Glutamatergic neuron (in vitro differentiated cells): ENCODE measurements around the gene C16orf96. TPM values are rescaled to one million over a fixed set of nuclear protein-coding genes. Genes with fewer than 3 reads are reported as not detected.

Source experiments
- DNase-seq: peaks from one replicate; pipeline ENCODE4 v3.0.0; 2022
- H3K27ac Mint-ChIP-seq: one replicate; pipeline ENCODE4 v1.8.0; 2020; ENCODE audit warnings: mild to moderate bottlenecking, mixed read lengths, inconsistent platforms; ENCODE audit not compliant: unreplicated experiment
- H3K27me3 Mint-ChIP-seq: one replicate; pipeline ENCODE4 v1.8.0; 2020; ENCODE audit warnings: mild to moderate bottlenecking, moderate library complexity, mixed read lengths, inconsistent platforms; ENCODE audit not compliant: unreplicated experiment
- H3K36me3 Mint-ChIP-seq: one replicate; pipeline ENCODE4 v1.8.0; 2020; ENCODE audit warnings: mild to moderate bottlenecking, mixed read lengths, inconsistent platforms; ENCODE audit not compliant: unreplicated experiment
- H3K4me1 Mint-ChIP-seq: one replicate; pipeline ENCODE4 v1.8.0; 2020; ENCODE audit warnings: mild to moderate bottlenecking, low read depth, mixed read lengths, inconsistent platforms; ENCODE audit not compliant: unreplicated experiment
- H3K4me3 Mint-ChIP-seq: one replicate; pipeline ENCODE4 v1.8.0; 2020; ENCODE audit warnings: mild to moderate bottlenecking, mixed read lengths, inconsistent platforms; ENCODE audit not compliant: unreplicated experiment
- H3K9me3 Mint-ChIP-seq: one replicate; pipeline ENCODE4 v1.8.0; 2020; ENCODE audit warnings: mild to moderate bottlenecking, moderate library complexity, mixed read lengths, inconsistent platforms; ENCODE audit not compliant: unreplicated experiment
- total RNA-seq: library from RNA; stranded (reverse); fragmentation: NEBNext Ultra II Directional; extraction: Animal tissue kit (Norgen Biotek cat#: 25700); gene quantifications from one replicate; pipeline ENCODE4 v1.2.1, GENCODE V29; 2021; ENCODE audit not compliant: unreplicated experiment
- TF ChIP-seq, protein P1 (sequence below): fragments of 200-600 bp; sonication (generic); IDR thresholded peaks from one replicate; pipeline ENCODE4 v1.5.0; 2021; ENCODE audit not compliant: partially characterized antibody, unreplicated experiment

The C16orf96 gene
- total RNA-seq, 1 donor from 2014 or later, result 0.83 TPM

- Mint-ChIP-seq H3K36me3 (peaks cover 14% of the 10 kb centered on the region), H3K4me1 (peaks cover 11% of the 10 kb centered on the region), H3K27ac (peak overlapping the region; percentile 77), H3K27me3 (peaks cover 7% of the 10 kb centered on the region), H3K9me3 (peaks cover 17% of the 10 kb centered on the region), H3K4me3 (peak overlapping the region; percentile 86)
- DNase-seq, result peak; percentile 42
- TF ChIP-seq, protein P1, sequence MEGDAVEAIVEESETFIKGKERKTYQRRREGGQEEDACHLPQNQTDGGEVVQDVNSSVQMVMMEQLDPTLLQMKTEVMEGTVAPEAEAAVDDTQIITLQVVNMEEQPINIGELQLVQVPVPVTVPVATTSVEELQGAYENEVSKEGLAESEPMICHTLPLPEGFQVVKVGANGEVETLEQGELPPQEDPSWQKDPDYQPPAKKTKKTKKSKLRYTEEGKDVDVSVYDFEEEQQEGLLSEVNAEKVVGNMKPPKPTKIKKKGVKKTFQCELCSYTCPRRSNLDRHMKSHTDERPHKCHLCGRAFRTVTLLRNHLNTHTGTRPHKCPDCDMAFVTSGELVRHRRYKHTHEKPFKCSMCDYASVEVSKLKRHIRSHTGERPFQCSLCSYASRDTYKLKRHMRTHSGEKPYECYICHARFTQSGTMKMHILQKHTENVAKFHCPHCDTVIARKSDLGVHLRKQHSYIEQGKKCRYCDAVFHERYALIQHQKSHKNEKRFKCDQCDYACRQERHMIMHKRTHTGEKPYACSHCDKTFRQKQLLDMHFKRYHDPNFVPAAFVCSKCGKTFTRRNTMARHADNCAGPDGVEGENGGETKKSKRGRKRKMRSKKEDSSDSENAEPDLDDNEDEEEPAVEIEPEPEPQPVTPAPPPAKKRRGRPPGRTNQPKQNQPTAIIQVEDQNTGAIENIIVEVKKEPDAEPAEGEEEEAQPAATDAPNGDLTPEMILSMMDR, result no peak
Observed at GRCh38 chr16:4537376-4538343, 18.5 kb upstream of the C16orf96 start.

DNA sequence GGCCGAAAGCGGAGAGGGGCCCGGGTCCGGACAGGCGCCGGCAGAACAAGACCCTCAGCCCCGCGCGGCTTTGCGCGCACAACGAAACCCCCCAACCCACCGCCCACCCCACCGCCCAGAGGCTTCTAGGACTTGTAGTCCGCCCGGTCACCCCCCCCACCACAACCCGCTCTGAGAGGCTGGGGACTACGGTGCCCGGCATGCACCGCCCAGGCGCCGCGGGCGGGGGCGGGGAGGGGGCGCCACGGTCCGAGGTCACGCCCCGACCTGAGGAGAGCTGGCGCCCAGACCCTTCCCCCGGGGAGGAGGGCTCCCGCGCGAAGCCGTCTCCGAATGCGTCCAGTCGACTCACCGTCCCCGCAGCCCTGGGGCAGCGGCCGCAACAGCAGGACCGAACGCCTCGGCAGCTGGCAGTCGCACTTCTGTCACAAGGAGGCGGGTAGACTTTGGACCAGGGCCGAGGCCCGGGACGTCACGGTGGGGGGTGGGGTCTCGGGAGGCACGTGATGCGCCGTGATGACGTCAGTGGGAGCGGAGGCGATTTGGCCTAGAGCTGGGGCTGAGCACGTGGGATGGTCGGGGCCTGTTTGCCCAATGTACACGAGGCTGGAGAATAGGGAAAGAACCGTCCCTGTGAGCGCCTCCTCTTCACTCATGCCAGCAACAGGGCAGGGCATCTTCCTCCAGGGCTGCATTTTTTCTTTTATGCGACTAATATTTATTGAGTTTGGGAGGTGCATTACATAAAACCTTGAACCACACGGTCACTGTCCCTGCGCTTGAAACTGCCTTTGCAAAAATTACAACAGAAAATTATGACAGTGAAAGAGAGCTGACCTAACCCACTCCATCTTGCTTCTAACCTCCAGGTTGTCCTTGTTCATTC, 17.5 kb upstream of the C16orf96 start, which contains the start of gene CDIP1:
CDIP1 (minus strand) TSS at position 424 of the 886 bp plus-strand sequence. CDS start 24,643 bp downstream, outside the sequence.
- TF ChIP-seq, protein P1, result no peak
- Mint-ChIP-seq H3K27ac (peak within 1 kb of the TSS; percentile 70), H3K9me3 (peaks cover 17% of the 10 kb centered on the region), H3K4me1 (peaks cover 11% of the 10 kb centered on the region), H3K27me3 (peaks cover 6% of the 10 kb centered on the region), H3K4me3 (peak within 1 kb of the TSS; percentile 86), H3K36me3 (peaks cover 14% of the 10 kb centered on the region)
- peak; percentile 98 for DNase-seq

GRCh38 chr16:4539716-4540284, 16.3 kb upstream of the C16orf96 start:
- peaks cover 17% of the 10 kb centered on the region for H3K9me3 Mint-ChIP-seq
- peak overlapping the region; percentile 73 for H3K27ac Mint-ChIP-seq
- H3K4me3 Mint-ChIP-seq, result no peak overlapping the region

GRCh38 chr16:4544473-4544872, 11.7 kb upstream of the C16orf96 start:
- TF ChIP-seq, protein P1, result no peak
- DNase-seq, result no peak
- Mint-ChIP-seq H3K27me3 (peaks cover 3% of the 10 kb centered on the region), H3K27ac (no peak overlapping the region), H3K4me1 (no peaks in the 10 kb centered on the region), H3K9me3 (peaks cover 4% of the 10 kb centered on the region), H3K4me3 (no peak overlapping the region), H3K36me3 (peaks cover 9% of the 10 kb centered on the region)

More at GRCh38 chr16:4539716-4540284, 16.3 kb upstream of the C16orf96 start:
- H3K27me3 Mint-ChIP-seq, result peaks cover 6% of the 10 kb centered on the region
- DNase-seq, result no peak
- peaks cover 13% of the 10 kb centered on the region for H3K36me3 Mint-ChIP-seq
- TF ChIP-seq, protein P1, result no peak
- peaks cover 11% of the 10 kb centered on the region for H3K4me1 Mint-ChIP-seq
